Hematopoietic multipotent progenitor cell treated with erythropoietin and hydrocortisone succinate and interleukin-3 and kit ligand, for 6 days (in vitro differentiated cells): Measurements from ENCODE around the gene ANXA11.
"Not testable (repeated sequence)": the region's sequence is repeated elsewhere in the genome, so short reads cannot be mapped to it uniquely, and the experiment has no call there.

Experiments used
- DNase-seq: peaks from one replicate; pipeline ENCODE4 v3.0.0-alpha.2; 2015

ANXA11 gene

GRCh38 chr10:80144067-80144695, 61.2 kb downstream of the ANXA11 start:
- DNase-seq = peak; percentile 57

- no peak for DNase-seq
Observed at GRCh38 chr10:80141696-80142460, 63.5 kb downstream of the ANXA11 start.

GRCh38 chr10:80140251-80140650, 65.1 kb downstream of the ANXA11 start:
- DNase-seq = no peak

- DNase-seq = no peak
Observed at GRCh38 chr10:80139265-80139664, 66.1 kb downstream of the ANXA11 start.

GRCh38 chr10:80137920-80138319, 67.4 kb downstream of the ANXA11 start:
- DNase-seq = no peak

GRCh38 chr10:80137031-80137862, 68.1 kb downstream of the ANXA11 start:
- no peak for DNase-seq

- DNase-seq = no peak
Observed at GRCh38 chr10:80136134-80136571, 69.2 kb downstream of the ANXA11 start.

GRCh38 chr10:80133687-80134086, 71.7 kb downstream of the ANXA11 start:
- DNase-seq = not testable (repeated sequence)

GRCh38 chr10:80133206-80133605, 72.1 kb downstream of the ANXA11 start:
- DNase-seq = no peak

GRCh38 chr10:80132299-80133139, 72.8 kb downstream of the ANXA11 start, which contains the start of gene PLAC9:
TSS of gene PLAC9 (plus strand) at chr10:80132730. CDS start at chr10:80132763, 33 bp downstream.
- no peak for DNase-seq

- no peak for DNase-seq
Observed at GRCh38 chr10:80131499-80131901, 73.8 kb downstream of the ANXA11 start.

GRCh38 chr10:80126876-80127275, 78.5 kb downstream of the ANXA11 start:
- DNase-seq = no peak

GRCh38 chr10:80122746-80123145, 82.6 kb downstream of the ANXA11 start:
- no peak for DNase-seq

- DNase-seq = no peak
Observed at GRCh38 chr10:80122110-80122710, 83.1 kb downstream of the ANXA11 start.

- DNase-seq = no peak
Observed at GRCh38 chr10:80118669-80119068, 86.7 kb downstream of the ANXA11 start.

- no peak for DNase-seq
Observed at GRCh38 chr10:80110986-80111385, 94.4 kb downstream of the ANXA11 start.

GRCh38 chr10:80108576-80109239, 96.6 kb downstream of the ANXA11 start:
- no peak for DNase-seq

- no peak for DNase-seq
Observed at GRCh38 chr10:80104066-80104926, 101.0 kb downstream of the ANXA11 start.
